Upper lobe of left lung (tissue), 4 donors: ENCODE results near the gene DPP6.

Experiments used
- EP300 ChIP-seq, 4 donors: sonication (generic); formaldehyde crosslinking; IDR thresholded peaks; one replicate each; pipeline ENCODE4 v1.5.1; 2017; ENCODE audit warnings: antibody characterized with exemption in 4 of 4, control low read depth in 2 of 4
- POLR2A ChIP-seq, 4 donors: fragments of 450-650 bp; IDR thresholded peaks; one replicate each; pipeline ENCODE4 v1.5.1; 2016 to 2017; ENCODE audit warnings: antibody characterized with exemption in 4 of 4, mild to moderate bottlenecking in 2 of 4
- POLR2AphosphoS5 ChIP-seq, 2 donors: sonication (generic); formaldehyde crosslinking; IDR thresholded peaks; one replicate each; pipeline ENCODE4 v1.5.1; 2017; ENCODE audit warnings: antibody characterized with exemption in 2 of 2
- TF ChIP-seq, protein P1 (sequence below), 6 experiments: fragments of 450-650 bp in 4 of 6; fragments of 200-600 bp in 2 of 6; sonication (generic) in 2 of 6; IDR thresholded peaks; one replicate each; pipeline ENCODE4 v1.5.1; 2016 to 2019; ENCODE audit warnings: antibody characterized with exemption in 6 of 6

GRCh38 chr7:154918266-154918665 lies 866.1 kb downstream of the DPP6 start:
- TF ChIP-seq POLR2A (IDR thresholded peaks at IDR 0.05) (no peak), EP300 (IDR thresholded peaks at IDR 0.05) (no peak), POLR2AphosphoS5 (IDR thresholded peaks at IDR 0.05) (no peak)
- TF ChIP-seq, protein P1, sequence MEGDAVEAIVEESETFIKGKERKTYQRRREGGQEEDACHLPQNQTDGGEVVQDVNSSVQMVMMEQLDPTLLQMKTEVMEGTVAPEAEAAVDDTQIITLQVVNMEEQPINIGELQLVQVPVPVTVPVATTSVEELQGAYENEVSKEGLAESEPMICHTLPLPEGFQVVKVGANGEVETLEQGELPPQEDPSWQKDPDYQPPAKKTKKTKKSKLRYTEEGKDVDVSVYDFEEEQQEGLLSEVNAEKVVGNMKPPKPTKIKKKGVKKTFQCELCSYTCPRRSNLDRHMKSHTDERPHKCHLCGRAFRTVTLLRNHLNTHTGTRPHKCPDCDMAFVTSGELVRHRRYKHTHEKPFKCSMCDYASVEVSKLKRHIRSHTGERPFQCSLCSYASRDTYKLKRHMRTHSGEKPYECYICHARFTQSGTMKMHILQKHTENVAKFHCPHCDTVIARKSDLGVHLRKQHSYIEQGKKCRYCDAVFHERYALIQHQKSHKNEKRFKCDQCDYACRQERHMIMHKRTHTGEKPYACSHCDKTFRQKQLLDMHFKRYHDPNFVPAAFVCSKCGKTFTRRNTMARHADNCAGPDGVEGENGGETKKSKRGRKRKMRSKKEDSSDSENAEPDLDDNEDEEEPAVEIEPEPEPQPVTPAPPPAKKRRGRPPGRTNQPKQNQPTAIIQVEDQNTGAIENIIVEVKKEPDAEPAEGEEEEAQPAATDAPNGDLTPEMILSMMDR (IDR thresholded peaks at IDR 0.05) = no peak
